CD14-positive monocyte (primary cell): Measurements from ENCODE around the gene STXBP6. TPM values are rescaled to one million over a fixed set of nuclear protein-coding genes. Genes with fewer than 3 reads are reported as not detected.

Source experiments
- DNase-seq, 3 donors: peaks; one replicate each; pipeline ENCODE4 v3.0.0-alpha.2; 2011 to 2022
- H2AFZ ChIP-seq: 2 replicates; pipeline ENCODE4 v1.6.0; 2012; ENCODE audit warnings: mild to moderate bottlenecking, low read depth, low read length, inconsistent platforms; ENCODE audit not compliant: insufficient read depth, poor library complexity, severe bottlenecking
- H3K27ac ChIP-seq, 2 donors: 1 replicate in 1 of 2; 2 replicates in 1 of 2; pipeline ENCODE4 v1.5.1; 2012 to 2013; ENCODE audit warnings: low read length in 2 of 2, control low read depth in 1 of 2, inconsistent platforms in 1 of 2, low read depth in 1 of 2, mild to moderate bottlenecking in 1 of 2
- H3K27me3 ChIP-seq, 2 donors: one replicate each; pipeline versions ENCODE4 v1.6.0 to v1.6.1; 2011 to 2013; ENCODE audit warnings: low read length in 2 of 2; ENCODE audit not compliant: control insufficient read depth in 2 of 2, insufficient read depth in 2 of 2
- H3K36me3 ChIP-seq, 2 donors: replicated peaks in 1 of 2; 1 replicate in 1 of 2; 2 replicates in 1 of 2; pipeline versions ENCODE4 v1.5.1 to v1.6.1; 2012 to 2013; ENCODE audit warnings: low read length in 2 of 2, control low read depth in 1 of 2, inconsistent platforms in 1 of 2, mild to moderate bottlenecking in 1 of 2; ENCODE audit not compliant: insufficient read depth in 2 of 2, control insufficient read depth in 1 of 2
- H3K4me1 ChIP-seq, 2 donors: 1 replicate in 1 of 2; 2 replicates in 1 of 2; pipeline versions ENCODE4 v1.5.1 to v1.6.1; 2012 to 2013; ENCODE audit warnings: low read length in 2 of 2, control low read depth in 1 of 2, inconsistent platforms in 1 of 2, mild to moderate bottlenecking in 1 of 2, moderate library complexity in 1 of 2; ENCODE audit not compliant: insufficient read depth in 2 of 2, control insufficient read depth in 1 of 2
- H3K4me2 ChIP-seq: replicated peaks from 2 replicates; pipeline ENCODE3; 2012; ENCODE audit warnings: low read length, moderate library complexity, mild to moderate bottlenecking; ENCODE audit not compliant: poor library complexity, severe bottlenecking; ENCODE audit errors: extremely low read depth
- H3K4me3 ChIP-seq, 3 experiments: fragments of 200-600 bp in 1 of 3; sonication (generic) in 1 of 3; replicated peaks in 1 of 3; 1 replicate in 2 of 3; 2 replicates in 1 of 3; pipeline ENCODE4 v1.5.1; 2011 to 2013; ENCODE audit warnings: low read length in 3 of 3, mild to moderate bottlenecking in 3 of 3, control low read depth in 2 of 3, low read depth in 2 of 3, inconsistent platforms in 1 of 3, moderate library complexity in 1 of 3
- H3K79me2 ChIP-seq: 2 replicates; pipeline ENCODE4 v1.6.0; 2012; ENCODE audit warnings: mild to moderate bottlenecking, control low read depth, inconsistent platforms, low read length, moderate library complexity; ENCODE audit not compliant: insufficient read depth
- H3K9ac ChIP-seq: 2 replicates; pipeline ENCODE4 v1.6.0; 2017; ENCODE audit warnings: low read length, mild to moderate bottlenecking; ENCODE audit not compliant: insufficient read depth, poor library complexity, severe bottlenecking
- H3K9me3 ChIP-seq, 2 donors: replicated peaks in 1 of 2; 1 replicate in 1 of 2; 2 replicates in 1 of 2; pipeline versions ENCODE4 v1.5.1 to v1.6.1; 2012 to 2013; ENCODE audit warnings: low read length in 2 of 2, control low read depth in 1 of 2; ENCODE audit not compliant: control insufficient read depth in 1 of 2, insufficient read depth in 1 of 2
- H4K20me1 ChIP-seq: 2 replicates; pipeline ENCODE4 v1.6.0; 2012; ENCODE audit warnings: mild to moderate bottlenecking, low read length, control low read depth, moderate library complexity; ENCODE audit not compliant: insufficient read depth
- H3K27ac Mint-ChIP-seq, 7 donors: one replicate each; pipeline ENCODE4 v1.8.0; 2020; ENCODE audit warnings: mild to moderate bottlenecking in 7 of 7, mixed read lengths in 7 of 7, moderate library complexity in 6 of 7, inconsistent platforms in 2 of 7
- H3K27me3 Mint-ChIP-seq, 3 donors: one replicate each; pipeline ENCODE4 v1.8.0; 2021 to 2022; ENCODE audit warnings: low read depth in 3 of 3, mild to moderate bottlenecking in 3 of 3, mixed read lengths in 3 of 3, moderate library complexity in 3 of 3, inconsistent platforms in 1 of 3
- H3K36me3 Mint-ChIP-seq, 2 donors: one replicate each; pipeline ENCODE4 v1.8.0; 2020; ENCODE audit warnings: mixed read lengths in 2 of 2, inconsistent platforms in 1 of 2, mild to moderate bottlenecking in 1 of 2
- H3K4me1 Mint-ChIP-seq: one replicate; pipeline ENCODE4 v1.8.0; 2020; ENCODE audit warnings: mild to moderate bottlenecking, mixed read lengths
- H3K4me3 Mint-ChIP-seq, 2 donors: one replicate each; pipeline ENCODE4 v1.8.0; 2020; ENCODE audit warnings: mild to moderate bottlenecking in 2 of 2, mixed read lengths in 2 of 2, moderate library complexity in 1 of 2
- H3K9me3 Mint-ChIP-seq, 7 donors: one replicate each; pipeline ENCODE4 v1.8.0; 2020 to 2022; ENCODE audit warnings: mixed read lengths in 7 of 7, mild to moderate bottlenecking in 6 of 7, moderate library complexity in 6 of 7, inconsistent platforms in 2 of 7
- CTCF ChIP-seq: fragments of 200-600 bp; IDR thresholded peaks from one replicate; pipeline ENCODE4 v1.8.0; 2022; ENCODE audit warnings: antibody characterized with exemption, mild to moderate bottlenecking
- WGBS: methylation state at CpG from one replicate; pipeline ENCODE4 v1.1.5; 2013; ENCODE audit warnings: missing lambda C conversion rate; ENCODE audit not compliant: insufficient coverage; 5-methylcytosine and 5-hydroxymethylcytosine counted together
- intact Hi-C, 2 donors: fragments of 100-400 bp; cut with micrococcal nuclease; formaldehyde crosslinking; loops; one replicate each; pipeline versions ENCODE4 v1.15.0 to v1.15.1; 2023
- polyA plus RNA-seq, 3 donors: library from polyadenylated mRNA; depleted of rRNA in 1 of 3; unstranded in 2 of 3; stranded (reverse) in 1 of 3; fragments of 300-500 nt in 2 of 3; fragments of >200 nt in 1 of 3; fragmentation: Illumina TruSeq in 2 of 3; gene quantifications; 1 replicate in 2 of 3; 2 replicates in 1 of 3; pipeline ENCODE4 v1.2.3, GENCODE V29; 2012 to 2021

STXBP6 gene
- polyA plus RNA-seq, 3 donors: 0.05 to 0.25 (median 0.08) TPM

DNA sequence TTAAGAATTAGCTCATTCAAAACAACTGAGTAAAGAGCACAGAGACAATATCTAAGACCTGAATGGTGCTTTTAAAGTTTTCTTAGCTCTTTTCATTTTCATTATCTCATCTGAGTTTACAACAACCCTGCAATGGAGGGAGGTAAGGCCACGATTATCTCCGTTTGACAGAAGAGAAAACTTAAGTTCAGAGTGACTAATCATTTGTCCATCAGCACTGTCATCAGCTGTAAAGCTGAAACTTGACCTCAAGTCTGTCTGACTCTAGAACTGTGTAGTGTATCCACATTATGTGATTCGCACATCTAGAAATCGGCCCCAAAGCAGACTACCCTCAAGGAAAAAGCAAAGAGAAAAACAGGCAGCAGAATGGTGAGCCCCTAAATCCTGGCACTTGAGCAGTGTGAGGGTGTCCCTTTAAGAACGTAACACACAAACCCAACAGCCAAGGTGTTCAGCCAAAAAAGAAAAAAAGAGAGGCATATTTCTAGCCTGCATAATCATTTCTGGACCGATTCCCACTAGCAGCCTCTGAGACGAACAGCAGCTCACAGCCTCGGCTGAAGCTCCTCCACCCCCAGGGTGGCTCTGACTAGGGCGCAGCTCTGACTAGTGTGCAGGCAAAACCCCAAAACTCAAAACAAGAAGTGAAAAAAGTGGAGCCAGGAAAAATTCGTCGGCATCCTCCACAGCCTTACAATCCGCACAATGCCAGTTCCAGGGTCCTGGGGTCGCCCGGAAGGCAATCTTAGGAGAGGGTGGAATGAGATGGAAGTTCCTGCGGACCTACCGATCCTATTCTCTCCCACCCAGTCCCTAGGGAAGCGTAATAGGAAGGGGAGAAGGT is 1.6 kb downstream of the STXBP6 start:
- no peak for TF ChIP-seq CTCF
- no peak for DNase-seq
- H3K9ac ChIP-seq: no peak overlapping the region
- 40% methylated on average over 4 of the region's 17 CpGs for WGBS
- intact Hi-C loops: no loop called here
- no peaks in the 10 kb centered on the region for H3K36me3 ChIP-seq
- H2AFZ ChIP-seq: no peak overlapping the region
- H3K4me1 ChIP-seq: peaks cover 16 to 23% of the 10 kb centered on the region in 2 donors
- H3K4me3 Mint-ChIP-seq: peak overlapping the region; percentile 39 to 88
- no peaks in the 10 kb centered on the region for H3K79me2 ChIP-seq
- no peak overlapping the region for H3K27ac Mint-ChIP-seq
- H3K9me3 ChIP-seq: peaks cover 0 to 17% of the 10 kb centered on the region in 2 donors
- peak overlapping the region; percentile 82 for H3K4me2 ChIP-seq
- peaks cover 52 to 68% (median 61%) of the 10 kb centered on the region in 3 donors for H3K27me3 Mint-ChIP-seq
- H3K27ac ChIP-seq: no peak overlapping the region
- peaks cover 0 to 13% (median 8%) of the 10 kb centered on the region in 7 donors for H3K9me3 Mint-ChIP-seq
- peaks cover 59% of the 10 kb centered on the region in 2 donors for H3K27me3 ChIP-seq
- peaks cover 19% of the 10 kb centered on the region for H3K4me1 Mint-ChIP-seq
- peak overlapping the region in 1 of 3 experiments; percentile 73 for H3K4me3 ChIP-seq
- no peaks in the 10 kb centered on the region for H4K20me1 ChIP-seq
- H3K36me3 Mint-ChIP-seq: peaks cover 7 to 15% of the 10 kb centered on the region in 2 donors

DNA sequence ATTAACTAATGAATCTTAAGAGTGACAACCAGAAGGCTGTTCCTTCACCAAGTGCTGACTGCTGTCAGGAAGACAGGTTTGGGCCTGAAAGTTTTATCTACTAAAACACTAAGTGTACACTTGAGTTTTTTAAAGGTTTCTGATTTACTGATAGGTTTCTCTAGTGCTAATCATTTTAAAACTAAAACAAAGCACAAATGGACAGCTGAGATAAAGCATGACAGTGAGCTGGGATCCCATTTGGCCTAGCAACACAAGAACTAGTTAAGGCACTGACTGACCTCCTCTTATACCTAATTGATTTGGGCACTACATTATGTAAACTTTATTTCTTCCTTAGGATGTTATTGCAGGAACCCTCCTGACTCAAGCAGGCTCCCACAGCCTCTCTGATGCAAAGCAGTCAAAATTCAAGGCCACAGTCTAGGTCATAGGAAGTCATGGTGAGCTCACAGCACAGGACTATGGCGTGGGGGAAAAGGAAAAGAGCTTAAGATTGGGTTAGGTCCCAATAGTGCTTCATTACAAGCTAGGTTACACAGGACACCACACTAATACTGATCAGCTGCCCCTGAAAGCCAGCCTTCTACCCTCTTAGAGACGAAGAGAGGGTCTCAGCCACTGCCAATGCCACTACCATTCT is 3.5 kb downstream of the STXBP6 start:
- H2AFZ ChIP-seq: no peak overlapping the region
- H3K27ac ChIP-seq: no peak overlapping the region
- 89% methylated on average over 1 of the region's 2 CpGs for WGBS
- no peak overlapping the region for H3K9ac ChIP-seq
- H3K4me3 ChIP-seq: no peak overlapping the region
- no peaks in the 10 kb centered on the region for H3K79me2 ChIP-seq
- DNase-seq: no peak
- peaks cover 41 to 53% (median 47%) of the 10 kb centered on the region in 3 donors for H3K27me3 Mint-ChIP-seq
- intact Hi-C loops: no loop called here
- peaks cover 0 to 17% of the 10 kb centered on the region in 2 donors for H3K9me3 ChIP-seq
- no peak overlapping the region for H3K27ac Mint-ChIP-seq
- H3K4me1 ChIP-seq: peaks cover 16 to 23% of the 10 kb centered on the region in 2 donors
- peaks cover 7 to 15% of the 10 kb centered on the region in 2 donors for H3K36me3 Mint-ChIP-seq
- H3K4me1 Mint-ChIP-seq: peaks cover 23% of the 10 kb centered on the region
- H3K36me3 ChIP-seq: no peaks in the 10 kb centered on the region
- peaks cover 43 to 44% of the 10 kb centered on the region in 2 donors for H3K27me3 ChIP-seq
- H3K4me3 Mint-ChIP-seq: no peak overlapping the region
- no peak for TF ChIP-seq CTCF
- H3K4me2 ChIP-seq: no peak overlapping the region
- no peaks in the 10 kb centered on the region for H4K20me1 ChIP-seq
- peaks cover 0 to 9% (median 8%) of the 10 kb centered on the region in 7 donors for H3K9me3 Mint-ChIP-seq
